Skeletal muscle tissue (tissue), 4 donors: ENCODE data around the gene BPGM. TPM values are rescaled to one million over a fixed set of nuclear protein-coding genes. Genes with fewer than 3 reads are reported as not detected.
A peak's percentile ranks its signal among the peaks of the same experiment; 100 is the strongest.
"Not testable (repeated sequence)": the region's sequence is repeated elsewhere in the genome, so short reads cannot be mapped to it uniquely, and the experiment has no call there.

Experiments used
- H3K27ac ChIP-seq: one replicate; pipeline ENCODE4 v1.7.0; 2013; ENCODE audit warnings: mild to moderate bottlenecking, low read depth, low read length, inconsistent platforms
- H3K27me3 ChIP-seq, 3 donors: one replicate each; pipeline ENCODE4 v1.7.0; 2013; ENCODE audit warnings: low read length in 3 of 3; ENCODE audit not compliant: control insufficient read depth in 3 of 3, insufficient read depth in 3 of 3
- H3K36me3 ChIP-seq, 3 donors: one replicate each; pipeline ENCODE4 v1.7.0; 2013; ENCODE audit warnings: low read length in 3 of 3; ENCODE audit not compliant: control insufficient read depth in 3 of 3, insufficient read depth in 3 of 3
- H3K4me1 ChIP-seq, 3 donors: one replicate each; pipeline ENCODE4 v1.7.0; 2013; ENCODE audit warnings: low read length in 3 of 3, mild to moderate bottlenecking in 3 of 3; ENCODE audit not compliant: control insufficient read depth in 3 of 3, insufficient read depth in 3 of 3
- H3K4me3 ChIP-seq, 3 donors: one replicate each; pipeline ENCODE4 v1.7.0; 2013; ENCODE audit warnings: low read length in 3 of 3
- H3K9ac ChIP-seq, 3 donors: one replicate each; pipeline ENCODE4 v1.7.0; 2013; ENCODE audit warnings: low read length in 3 of 3, mild to moderate bottlenecking in 3 of 3, moderate library complexity in 2 of 3, low read depth in 1 of 3
- H3K9me3 ChIP-seq, 3 donors: one replicate each; pipeline ENCODE4 v1.7.0; 2013; ENCODE audit warnings: low read length in 3 of 3; ENCODE audit not compliant: control insufficient read depth in 3 of 3
- total RNA-seq: library from RNA; depleted of rRNA; stranded (reverse); fragments of >200 nt; gene quantifications from one replicate; pipeline ENCODE4 v1.2.3, GENCODE V29; 2014
- donor health status: Osteomylitis.

BPGM gene
- total RNA-seq, 1 donor from 2014 or later, result 92.9 TPM

GRCh38 chr7:134660961-134661376 is 14.3 kb downstream of the BPGM start:
- H3K27ac ChIP-seq, result no peak overlapping the region
- H3K9me3 ChIP-seq, result no peaks in the 10 kb centered on the region
- H3K4me3 ChIP-seq, result no peak overlapping the region
- H3K27me3 ChIP-seq, result no peaks in the 10 kb centered on the region
- H3K4me1 ChIP-seq, result peaks cover 0 to 3% (median 0%) of the 10 kb centered on the region in 3 donors
- no peak overlapping the region for H3K9ac ChIP-seq
- H3K36me3 ChIP-seq, result peaks cover 0 to 13% (median 10%) of the 10 kb centered on the region in 3 donors

- H3K4me3 ChIP-seq, result no peak overlapping the region
- H3K36me3 ChIP-seq, result peaks cover 0 to 13% (median 10%) of the 10 kb centered on the region in 3 donors
- H3K4me1 ChIP-seq, result peaks cover 0 to 10% (median 8%) of the 10 kb centered on the region in 3 donors
- no peak overlapping the region for H3K27ac ChIP-seq
- no peak overlapping the region for H3K9ac ChIP-seq
- no peaks in the 10 kb centered on the region for H3K9me3 ChIP-seq
- H3K27me3 ChIP-seq, result no peaks in the 10 kb centered on the region
Observed at GRCh38 chr7:134662166-134662870, 15.7 kb downstream of the BPGM start.

GRCh38 chr7:134662871-134663205 is 16.2 kb downstream of the BPGM start:
- Histone ChIP-seq H3K36me3 (peaks cover 0 to 13% (median 10%) of the 10 kb centered on the region in 3 donors), H3K4me3 (no peak overlapping the region), H3K4me1 (peaks cover 0 to 10% (median 8%) of the 10 kb centered on the region in 3 donors), H3K27me3 (no peaks in the 10 kb centered on the region), H3K9me3 (no peaks in the 10 kb centered on the region), H3K27ac (no peak overlapping the region), H3K9ac (no peak overlapping the region)

DNA sequence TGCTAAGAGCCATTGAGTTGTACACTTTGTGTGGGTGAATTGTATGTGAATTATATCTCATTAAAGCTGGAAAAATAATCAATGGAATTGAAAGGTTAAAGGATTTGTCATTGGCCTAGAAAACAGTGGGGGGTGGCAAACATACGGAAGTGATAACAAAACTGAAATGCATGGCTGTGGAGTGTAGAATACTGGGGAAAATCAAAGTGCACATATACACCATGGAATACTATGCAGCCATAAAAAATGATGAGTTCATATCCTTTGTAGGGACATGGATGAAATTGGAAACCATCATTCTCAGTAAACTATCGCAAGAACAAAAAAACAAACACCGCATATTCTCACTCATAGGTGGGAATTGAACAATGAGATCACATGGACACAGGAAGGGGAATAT is 18.4 kb downstream of the BPGM start:
- H3K4me3 ChIP-seq, H3K27ac ChIP-seq, H3K9ac ChIP-seq, H3K27me3 ChIP-seq, H3K9me3 ChIP-seq, H3K36me3 ChIP-seq: not testable (repeated sequence)
- H3K4me1 ChIP-seq, result peaks cover 13 to 17% (median 15%) of the 10 kb centered on the region in 3 donors

- Histone ChIP-seq H3K27me3 (no peaks in the 10 kb centered on the region), H3K4me3 (no peak overlapping the region), H3K27ac (no peak overlapping the region), H3K9me3 (no peaks in the 10 kb centered on the region), H3K36me3 (no peaks in the 10 kb centered on the region), H3K9ac (no peak overlapping the region), H3K4me1 (peaks cover 14 to 19% (median 15%) of the 10 kb centered on the region in 3 donors)
Observed at GRCh38 chr7:134667899-134668298, 21.2 kb downstream of the BPGM start.

GRCh38 chr7:134669388-134669787 is 22.7 kb downstream of the BPGM start:
- Histone ChIP-seq H3K27ac (peak overlapping the region; percentile 51), H3K36me3 (no peaks in the 10 kb centered on the region), H3K4me1 (peaks cover 14 to 19% (median 15%) of the 10 kb centered on the region in 3 donors), H3K27me3 (no peaks in the 10 kb centered on the region), H3K9me3 (no peaks in the 10 kb centered on the region), H3K9ac (peak overlapping the region in 1 of 3 donors; percentile 50), H3K4me3 (peak overlapping the region in 1 of 3 donors; percentile 51)

DNA sequence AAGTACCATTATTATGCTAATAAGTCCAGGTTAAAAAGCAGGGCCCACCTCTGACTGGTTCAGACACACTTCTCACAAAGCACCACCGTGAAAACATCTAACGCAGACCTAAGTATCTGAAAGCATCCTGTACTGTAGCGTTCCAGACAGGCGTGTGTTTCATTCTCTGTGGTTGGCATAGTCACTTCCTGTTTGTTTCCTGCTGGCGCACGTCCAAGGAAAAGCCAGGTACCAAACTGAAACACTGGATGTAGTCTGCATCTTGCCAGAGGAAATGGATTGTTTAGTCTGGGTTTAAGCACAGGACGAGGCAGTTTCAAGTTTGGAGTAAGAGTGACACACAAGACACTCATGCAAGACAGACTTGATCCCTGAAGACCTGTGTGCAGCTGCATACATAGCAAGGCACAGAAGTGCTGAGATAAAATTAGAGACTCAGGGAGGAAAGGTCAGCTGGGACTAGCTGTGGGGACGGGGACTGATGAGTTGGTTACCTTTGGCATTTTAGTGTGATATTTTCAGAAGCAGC is 23.3 kb downstream of the BPGM start:
- Histone ChIP-seq H3K27ac (peak overlapping the region; percentile 51), H3K9me3 (no peaks in the 10 kb centered on the region), H3K36me3 (no peaks in the 10 kb centered on the region), H3K4me3 (peak overlapping the region; percentile 40 to 51 (median 49)), H3K27me3 (no peaks in the 10 kb centered on the region), H3K9ac (peak overlapping the region in 2 of 3 donors; percentile 50 to 58), H3K4me1 (peaks cover 14 to 19% (median 15%) of the 10 kb centered on the region in 3 donors)

DNA sequence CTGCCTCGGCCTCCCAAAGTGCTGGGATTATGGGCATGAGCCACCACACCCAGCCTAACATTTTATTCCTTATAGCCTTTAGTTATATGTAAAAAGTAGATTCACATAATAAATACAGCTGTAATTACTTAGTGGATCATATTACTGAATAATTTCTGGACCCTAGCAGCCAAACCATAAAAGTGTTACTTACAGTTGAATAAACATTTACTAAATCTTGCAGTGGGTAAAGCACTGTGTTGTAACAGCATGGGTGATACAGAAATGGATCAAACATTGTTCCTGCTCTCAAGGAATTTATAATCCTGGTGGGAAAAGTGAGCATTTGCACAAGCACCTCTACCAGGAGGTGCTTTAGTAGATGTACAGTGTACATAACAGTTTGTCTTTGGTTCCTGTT is 25.0 kb downstream of the BPGM start:
- Histone ChIP-seq H3K4me1 (peaks cover 10 to 15% (median 15%) of the 10 kb centered on the region in 3 donors), H3K9ac (no peak overlapping the region), H3K4me3 (no peak overlapping the region), H3K27ac (no peak overlapping the region), H3K9me3 (no peaks in the 10 kb centered on the region), H3K27me3 (no peaks in the 10 kb centered on the region), H3K36me3 (no peaks in the 10 kb centered on the region)

DNA sequence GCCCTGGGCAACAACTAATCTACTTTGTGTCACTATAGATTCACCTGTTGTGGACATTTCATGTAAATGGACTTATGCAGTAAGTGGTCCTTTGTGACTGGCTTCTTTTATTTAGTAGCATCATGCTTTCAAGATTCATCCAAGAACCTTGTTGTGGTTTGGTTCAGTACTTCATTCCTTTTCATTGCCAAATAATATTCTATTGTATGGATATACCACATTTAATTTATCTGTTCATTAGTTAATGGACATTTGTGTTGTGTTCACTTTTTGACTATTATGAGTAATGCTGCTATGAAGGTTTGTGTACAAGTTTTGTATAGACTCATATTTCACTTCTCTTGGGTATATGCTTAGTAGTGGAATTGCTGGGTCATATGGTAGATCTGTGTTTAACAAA is 27.8 kb downstream of the BPGM start:
- Histone ChIP-seq H3K4me1 (peaks cover 7 to 11% (median 7%) of the 10 kb centered on the region in 3 donors), H3K4me3 (no peak overlapping the region), H3K9me3 (no peaks in the 10 kb centered on the region), H3K9ac (no peak overlapping the region), H3K27ac (no peak overlapping the region), H3K36me3 (peaks cover 0 to 6% (median 3%) of the 10 kb centered on the region in 3 donors), H3K27me3 (no peaks in the 10 kb centered on the region)

GRCh38 chr7:134676743-134677142 is 30.1 kb downstream of the BPGM start:
- H3K4me3 ChIP-seq, result no peak overlapping the region
- H3K9ac ChIP-seq, result no peak overlapping the region
- no peaks in the 10 kb centered on the region for H3K9me3 ChIP-seq
- no peak overlapping the region for H3K27ac ChIP-seq
- peaks cover 4 to 12% (median 11%) of the 10 kb centered on the region in 3 donors for H3K36me3 ChIP-seq
- H3K4me1 ChIP-seq, result peaks cover 0 to 2% (median 0%) of the 10 kb centered on the region in 3 donors
- H3K27me3 ChIP-seq, result no peaks in the 10 kb centered on the region
